H1 (cell line): ENCODE data around the gene CELF2. TPM values are rescaled to one million over a fixed set of nuclear protein-coding genes. Genes with fewer than 3 reads are reported as not detected.

Source experiments
- CTCF ChIA-PET: fragments of 300-600 bp; sonication (Branson Sonifier 250); formaldehyde crosslinking; loops from one replicate; lab custom pipeline; 2021; ENCODE audit not compliant: partially characterized antibody; lab: Charles Lee
- POLR2A ChIA-PET: fragments of 300-600 bp; sonication (Branson Sonifier 250); formaldehyde crosslinking; loops from one replicate; lab custom pipeline; 2021; ENCODE audit warnings: inconsistent platforms; ENCODE audit not compliant: partially characterized antibody; lab: Charles Lee
- DNase-seq, 2 experiments: peaks; one replicate each; pipeline versions ENCODE4 v3.0.0 to v3.0.0-alpha.2; 2010 to 2022; ENCODE audit warnings: low spot score in 2 of 2, low read depth in 1 of 2, mixed read lengths in 1 of 2
- FAIRE-seq: peaks from 2 replicates; lab custom pipeline; 2011; peaks lifted over from hg19 to GRCh38; lab: Jason Lieb, UNC
- H2AFZ ChIP-seq: 2 replicates; pipeline ENCODE4 v1.8.1; 2012; ENCODE audit warnings: low read length, inconsistent platforms
- H2AK5ac ChIP-seq: 2 replicates; pipeline ENCODE4 v1.6.1; 2013; ENCODE audit warnings: low read depth, low read length
- H2BK120ac ChIP-seq: replicated peaks from 2 replicates; pipeline ENCODE3; 2013; ENCODE audit warnings: low read depth, low read length, inconsistent platforms
- H2BK12ac ChIP-seq: 2 replicates; pipeline ENCODE4 v1.6.1; 2013; ENCODE audit warnings: low read depth, low read length
- H2BK15ac ChIP-seq: 2 replicates; pipeline ENCODE4 v1.6.1; 2013; ENCODE audit warnings: low read length
- H2BK20ac ChIP-seq: 2 replicates; pipeline ENCODE4 v1.6.1; 2013; ENCODE audit warnings: low read length
- H2BK5ac ChIP-seq: 2 replicates; pipeline ENCODE4 v1.6.1; 2013; ENCODE audit warnings: low read depth, low read length
- H3K14ac ChIP-seq: 2 replicates; pipeline ENCODE4 v1.6.1; 2013; ENCODE audit warnings: inconsistent platforms; ENCODE audit not compliant: insufficient read length
- H3K18ac ChIP-seq: 2 replicates; pipeline ENCODE4 v1.6.1; 2013; ENCODE audit warnings: low read length; ENCODE audit errors: extremely low read depth
- H3K23ac ChIP-seq: 2 replicates; pipeline ENCODE4 v1.6.1; 2013; ENCODE audit warnings: inconsistent platforms; ENCODE audit not compliant: insufficient read length
- H3K23me2 ChIP-seq: 2 replicates; pipeline ENCODE4 v1.6.1; 2013; ENCODE audit warnings: low read depth, low read length
- H3K27ac ChIP-seq: 2 replicates; pipeline ENCODE4 v1.6.1; 2011; ENCODE audit warnings: low read depth, low read length, inconsistent platforms
- H3K27me3 ChIP-seq, 4 experiments: replicated peaks in 1 of 4; 1 replicate in 1 of 4; 2 replicates in 3 of 4; pipeline versions ENCODE4 v1.6.1 to v1.8.1; 2011 to 2013; ENCODE audit warnings: low read length in 3 of 4, mild to moderate bottlenecking in 3 of 4, inconsistent platforms in 2 of 4, mixed read lengths in 2 of 4, moderate library complexity in 1 of 4; ENCODE audit not compliant: control insufficient read depth in 3 of 4, insufficient read depth in 3 of 4; ENCODE audit errors: extremely low read depth in 1 of 4
- H3K36me3 ChIP-seq, 4 experiments: 2 replicates each; pipeline versions ENCODE4 v1.6.1 to v1.8.1; 2011 to 2013; ENCODE audit warnings: mild to moderate bottlenecking in 4 of 4, low read length in 3 of 4, moderate library complexity in 2 of 4, control low read depth in 1 of 4, inconsistent platforms in 1 of 4; ENCODE audit not compliant: insufficient read depth in 4 of 4, control insufficient read depth in 2 of 4
- H3K4ac ChIP-seq: replicated peaks from 2 replicates; pipeline ENCODE3; 2013; ENCODE audit warnings: low read length, low read depth, mixed read lengths, inconsistent platforms; ENCODE audit not compliant: insufficient read length
- H3K4me1 ChIP-seq, 4 experiments: replicated peaks in 1 of 4; 1 replicate in 1 of 4; 2 replicates in 3 of 4; pipeline versions ENCODE4 v1.6.1 to v1.8.1; 2011 to 2013; ENCODE audit warnings: low read length in 3 of 4, inconsistent platforms in 2 of 4, mixed read lengths in 1 of 4; ENCODE audit not compliant: insufficient read depth in 4 of 4, control insufficient read depth in 3 of 4
- H3K4me2 ChIP-seq, 2 experiments: 2 replicates each; pipeline versions ENCODE4 v1.6.1 to v1.8.1; 2011 to 2013; ENCODE audit warnings: low read depth in 2 of 2, low read length in 2 of 2, control low read depth in 1 of 2, inconsistent platforms in 1 of 2, mild to moderate bottlenecking in 1 of 2; ENCODE audit not compliant: insufficient read depth in 1 of 2
- H3K4me3 ChIP-seq, 4 experiments: fragments of 200-600, 300-600 bp in 1 of 4; sonication (generic), shearing (Covaris generic), sonication (Bioruptor Twin) in 1 of 4; 2 replicates each; pipeline versions ENCODE4 v1.5.1 to v1.8.1; 2011 to 2016; ENCODE audit warnings: low read length in 4 of 4, low read depth in 3 of 4, control low read depth in 2 of 4, inconsistent platforms in 2 of 4, mild to moderate bottlenecking in 2 of 4, mixed read lengths in 1 of 4, moderate library complexity in 1 of 4; ENCODE audit not compliant: insufficient read depth in 2 of 4; ENCODE audit errors: extremely low read depth in 1 of 4
- H3K56ac ChIP-seq: replicated peaks from 2 replicates; pipeline ENCODE3; 2013; ENCODE audit warnings: low read depth, mild to moderate bottlenecking, mixed read lengths, low read length, inconsistent platforms; ENCODE audit not compliant: insufficient read length
- H3K79me1 ChIP-seq: 2 replicates; pipeline ENCODE4 v1.6.1; 2013; ENCODE audit warnings: low read depth, low read length, control low read depth
- H3K79me2 ChIP-seq, 2 experiments: 2 replicates each; pipeline versions ENCODE4 v1.6.1 to v1.8.1; 2012 to 2013; ENCODE audit warnings: low read length in 2 of 2, mild to moderate bottlenecking in 2 of 2, inconsistent platforms in 1 of 2; ENCODE audit not compliant: insufficient read depth in 2 of 2, control insufficient read depth in 1 of 2
- H3K9ac ChIP-seq, 4 experiments: replicated peaks in 1 of 4; 1 replicate in 1 of 4; 2 replicates in 3 of 4; pipeline versions ENCODE4 v1.6.1 to v1.8.1; 2011 to 2013; ENCODE audit warnings: low read depth in 3 of 4, low read length in 3 of 4, control low read depth in 2 of 4, mild to moderate bottlenecking in 2 of 4, moderate library complexity in 2 of 4, inconsistent platforms in 1 of 4; ENCODE audit errors: extremely low read depth in 1 of 4
- H3K9me3 ChIP-seq, 2 experiments: 2 replicates each; pipeline versions ENCODE4 v1.6.1 to v1.8.1; 2012 to 2013; ENCODE audit warnings: mild to moderate bottlenecking in 2 of 2, moderate library complexity in 2 of 2, control low read depth in 1 of 2, inconsistent platforms in 1 of 2, low read depth in 1 of 2, low read length in 1 of 2, mixed read lengths in 1 of 2; ENCODE audit not compliant: insufficient read depth in 2 of 2
- H4K20me1 ChIP-seq, 2 experiments: replicated peaks in 1 of 2; 2 replicates each; pipeline versions ENCODE3 to v1.8.1; 2011 to 2013; ENCODE audit warnings: inconsistent platforms in 2 of 2, low read length in 2 of 2, mild to moderate bottlenecking in 1 of 2; ENCODE audit not compliant: insufficient read depth in 2 of 2, control insufficient read depth in 1 of 2
- H4K5ac ChIP-seq: 2 replicates; pipeline ENCODE4 v1.6.1; 2013; ENCODE audit warnings: low read length, low read depth, mixed read lengths, inconsistent platforms; ENCODE audit not compliant: insufficient read length
- H4K8ac ChIP-seq: 2 replicates; pipeline ENCODE4 v1.8.0; 2013; ENCODE audit warnings: mild to moderate bottlenecking, moderate library complexity, low read length, inconsistent platforms; ENCODE audit not compliant: insufficient read depth; ENCODE audit errors: extremely low read depth
- H4K91ac ChIP-seq: replicated peaks from 2 replicates; pipeline ENCODE3; 2013; ENCODE audit warnings: low read length, mixed read lengths, inconsistent platforms; ENCODE audit not compliant: insufficient read length
- CHD7 ChIP-seq: fragments of 300-600 bp; sonication (generic); IDR thresholded peaks from 2 replicates; pipeline ENCODE4 v1.7.1; 2012; ENCODE audit warnings: low read length, moderate library complexity, mild to moderate bottlenecking, inconsistent platforms; ENCODE audit not compliant: insufficient replicate concordance
- WGBS, 2 experiments: shearing (Covaris generic) in 1 of 2; methylation state at CpG; one replicate each; pipeline versions ENCODE4 v1.1.6 to v1.1.7; 2013 to 2015; ENCODE audit warnings: low lambda C conversion rate in 2 of 2, mixed read lengths in 2 of 2, inconsistent platforms in 1 of 2, low coverage in 1 of 2, missing lambda C conversion rate in 1 of 2; ENCODE audit not compliant: insufficient replicate concordance in 2 of 2, insufficient coverage in 1 of 2, insufficient read length in 1 of 2; ENCODE audit errors: extremely low coverage in 1 of 2, missing lambda C conversion rate in 1 of 2; 5-methylcytosine and 5-hydroxymethylcytosine counted together
- polyA plus RNA-seq, 7 experiments: library from polyadenylated mRNA; depleted of rRNA in 3 of 7; stranded (reverse) in 5 of 7; unstranded in 2 of 7; fragments of >200 nt in 5 of 7; fragments of 200-250 nt in 2 of 7; gene quantifications; 1 replicate in 5 of 7; 2 replicates in 1 of 7; 4 replicates in 1 of 7; pipeline versions ENCODE4 v1.2.1 to v1.2.3, GENCODE V29; 2011 to 2013; ENCODE audit warnings: missing spikeins in 2 of 7, mixed read lengths in 2 of 7
- total RNA-seq: library from RNA; stranded (reverse); fragmentation: NEBNext Ultra II Directional; extraction: Animal tissue kit (Norgen Biotek cat#: 25700); gene quantifications from 2 replicates; pipeline ENCODE4 v1.2.1, GENCODE V29; 2021

CELF2 gene
- total and polyA plus RNA-seq, 2 of the 8 experiments (the other 6 are each of a cell fraction or from before 2014, with no cell fraction given) = 18.3 to 22.7 TPM

DNA sequence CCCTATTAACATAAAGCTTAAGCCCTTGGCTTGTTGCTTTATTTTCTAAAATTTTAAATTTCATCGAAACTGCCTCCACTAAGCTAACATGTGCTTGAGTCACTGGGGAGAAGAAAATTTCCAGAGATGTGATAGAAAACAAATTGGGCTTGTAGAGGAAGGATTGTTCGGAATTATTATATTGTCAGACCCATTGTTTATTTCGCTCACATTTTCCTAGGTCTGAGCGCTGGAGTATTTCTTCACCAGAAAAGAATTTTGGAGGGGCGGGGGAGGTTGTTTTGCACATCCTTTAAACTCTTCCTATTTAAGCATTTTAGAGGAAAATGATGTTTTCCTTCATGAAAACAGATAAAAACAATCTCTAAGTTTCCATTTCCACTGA is 29.1 kb downstream of the CELF2 start:
- H3K4me3 ChIP-seq = no peak overlapping the region
- H3K23ac ChIP-seq = no peak overlapping the region
- no peak overlapping the region for H2BK12ac ChIP-seq
- no peaks in the 10 kb centered on the region for H4K20me1 ChIP-seq
- ChIA-PET CTCF (no interaction called here), POLR2A (no interaction called here)
- no peak overlapping the region for H2BK5ac ChIP-seq
- no peaks in the 10 kb centered on the region for H3K9me3 ChIP-seq
- H3K4me1 ChIP-seq = peaks cover 0 to 9% (median 4%) of the 10 kb centered on the region in 4 experiments; a peak in 3 of 7 replicates
- WGBS, 2 experiments = 88% methylated on average over 5 of the region's 5 CpGs; no CpG with 5 or more reads in 1 of the 2 experiments
- H2BK120ac ChIP-seq = no peak overlapping the region
- no peak overlapping the region for H3K14ac ChIP-seq
- H3K18ac ChIP-seq = no peak overlapping the region
- H3K4me2 ChIP-seq = no peak overlapping the region
- no peaks in the 10 kb centered on the region for H3K36me3 ChIP-seq
- H3K79me2 ChIP-seq = no peaks in the 10 kb centered on the region
- H4K8ac ChIP-seq = no peak overlapping the region
- no peak overlapping the region for H2AK5ac ChIP-seq
- no peak overlapping the region for H2BK20ac ChIP-seq
- no peak for FAIRE-seq
- no peak overlapping the region for H4K91ac ChIP-seq
- H2AFZ ChIP-seq = no peak overlapping the region
- no peaks in the 10 kb centered on the region for H3K23me2 ChIP-seq
- no peak overlapping the region for H3K4ac ChIP-seq
- H3K27ac ChIP-seq = no peak overlapping the region
- no peak overlapping the region for H4K5ac ChIP-seq
- H3K79me1 ChIP-seq = no peaks in the 10 kb centered on the region
- no peaks in the 10 kb centered on the region for H3K27me3 ChIP-seq
- DNase-seq = no peak
- no peak overlapping the region for H3K9ac ChIP-seq
- H3K56ac ChIP-seq = no peak overlapping the region
- H2BK15ac ChIP-seq = no peak overlapping the region
- no peak for TF ChIP-seq CHD7
